Stimulated activated CD8-positive, alpha-beta memory T cell treated with anti-CD3 and anti-CD28 coated beads, Interleukin-15, amount 100 ng/mL, for 1 hour (primary cell): ENCODE data around the gene NUDT19.
"Not testable (repeated sequence)": the region's sequence is repeated elsewhere in the genome, so short reads cannot be mapped to it uniquely, and the experiment has no call there.

Experiments
- DNase-seq: peaks from one replicate; pipeline ENCODE4 v3.0.0-alpha.2; 2020; ENCODE audit warnings: low read depth

Gene NUDT19

DNA sequence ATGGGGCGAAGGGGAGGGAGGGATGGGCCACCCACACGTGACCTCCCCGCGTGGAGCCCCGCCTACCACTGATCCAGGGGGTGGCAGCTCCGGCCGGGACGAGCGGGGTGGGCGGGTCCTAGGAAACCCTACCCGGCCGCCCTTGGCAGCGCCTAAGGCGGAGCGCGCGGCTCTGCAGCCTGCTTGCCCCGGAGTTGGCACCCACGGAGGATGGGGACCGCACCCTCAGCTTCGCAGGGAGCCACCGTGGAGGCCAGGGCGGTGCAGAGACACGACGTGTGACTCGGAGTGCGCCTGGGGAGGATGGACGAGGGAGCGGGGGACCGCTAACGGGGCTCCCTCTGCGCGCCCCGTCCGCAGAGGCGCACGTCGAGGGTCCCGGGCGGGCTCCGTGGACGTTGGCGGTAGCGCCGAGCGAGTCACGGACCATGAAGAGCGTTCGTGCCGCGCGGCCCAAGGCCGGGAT is 15.9 kb upstream of the NUDT19 start, which contains the start of gene RGS9BP:
Gene RGS9BP (plus strand): TSS at position 129 of the 466 bp plus-strand sequence. CDS start 416 bp downstream, outside the sequence.
- peak; percentile 29 for DNase-seq

DNA sequence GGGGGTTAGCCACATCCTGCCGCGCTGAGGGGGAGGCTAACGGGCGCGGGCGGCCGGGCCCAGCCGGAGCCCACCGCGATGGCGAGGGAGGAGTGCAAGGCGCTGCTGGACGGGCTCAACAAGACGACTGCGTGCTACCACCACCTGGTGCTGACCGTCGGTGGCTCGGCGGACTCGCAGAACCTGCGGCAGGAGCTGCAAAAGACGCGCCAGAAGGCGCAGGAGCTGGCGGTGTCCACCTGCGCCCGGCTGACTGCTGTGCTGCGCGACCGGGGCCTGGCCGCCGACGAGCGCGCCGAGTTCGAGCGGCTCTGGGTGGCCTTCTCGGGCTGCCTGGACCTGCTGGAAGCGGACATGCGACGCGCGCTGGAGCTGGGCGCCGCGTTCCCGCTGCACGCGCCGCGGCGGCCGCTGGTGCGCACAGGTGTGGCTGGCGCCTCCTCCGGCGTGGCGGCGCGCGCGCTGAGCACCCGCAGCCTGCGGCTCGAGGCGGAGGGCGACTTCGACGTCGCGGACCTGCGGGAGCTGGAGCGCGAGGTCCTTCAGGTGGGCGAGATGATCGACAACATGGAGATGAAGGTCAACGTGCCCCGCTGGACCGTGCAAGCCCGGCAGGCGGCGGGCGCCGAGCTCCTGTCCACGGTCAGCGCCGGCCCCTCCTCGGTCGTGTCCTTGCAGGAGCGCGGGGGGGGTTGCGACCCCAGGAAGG is 15.3 kb upstream of the NUDT19 start:
- no peak for DNase-seq

DNA sequence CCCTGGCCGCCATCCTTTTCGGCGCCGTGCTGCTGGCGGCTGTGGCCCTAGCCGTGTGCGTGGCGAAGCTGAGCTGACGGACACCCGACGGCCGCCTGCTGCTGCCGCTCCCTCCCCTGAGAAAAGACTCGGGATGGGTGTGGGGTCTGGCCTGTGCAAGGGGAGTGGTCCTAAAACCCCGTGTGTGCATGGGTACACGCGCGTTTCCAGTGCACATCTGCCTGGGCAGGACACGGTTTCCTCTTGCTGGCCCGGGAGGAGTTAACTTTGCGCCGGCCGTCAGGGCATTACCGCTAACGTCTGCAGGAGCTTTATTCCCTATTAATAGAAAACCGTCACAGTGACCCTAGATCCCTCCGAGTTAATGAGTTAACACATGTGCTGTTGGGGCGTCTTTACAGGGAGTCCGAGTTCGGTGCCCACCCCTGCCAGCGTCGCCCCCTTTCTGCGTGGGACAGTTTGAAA is 14.7 kb upstream of the NUDT19 start:
- no peak for DNase-seq

DNA sequence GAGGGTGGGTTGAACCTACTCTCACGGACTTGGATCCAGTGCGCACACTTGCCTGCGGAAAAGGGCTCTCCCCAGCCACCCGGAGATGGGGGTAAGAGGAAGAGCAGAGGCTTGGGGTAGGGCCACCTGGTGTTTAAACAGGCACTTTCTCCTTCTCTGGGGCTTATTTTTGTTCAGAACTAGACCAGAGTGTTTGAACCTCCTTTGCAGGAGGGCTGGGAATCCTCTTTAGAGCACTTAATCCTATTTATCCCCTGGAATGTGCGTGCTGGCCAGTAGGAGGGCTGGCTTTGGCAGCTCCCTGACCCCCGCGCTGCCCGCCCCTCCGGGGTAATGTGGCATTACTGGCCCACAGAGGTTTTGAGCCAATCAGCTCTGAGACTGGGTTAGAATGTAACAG is 14.0 kb upstream of the NUDT19 start:
- DNase-seq, result no peak

DNA sequence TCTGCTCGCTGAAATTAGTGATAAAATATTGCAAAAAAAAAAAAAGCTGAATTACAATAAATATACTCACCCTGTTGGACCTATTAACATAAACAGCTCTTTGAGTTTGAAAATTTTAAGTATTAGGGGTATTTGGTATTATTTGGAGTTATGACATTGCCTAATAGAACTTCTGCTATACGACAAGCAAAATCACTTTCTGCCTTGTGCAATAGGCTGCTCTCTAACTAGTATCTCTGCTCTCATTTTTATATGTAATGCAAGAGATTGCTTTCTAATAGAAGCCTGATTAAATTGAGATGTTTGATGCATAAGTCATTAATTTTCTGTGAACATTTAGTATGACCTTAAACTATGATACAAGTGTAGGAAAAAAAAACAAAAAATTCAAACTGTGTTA is 10.6 kb upstream of the NUDT19 start:
- no peak for DNase-seq

DNA sequence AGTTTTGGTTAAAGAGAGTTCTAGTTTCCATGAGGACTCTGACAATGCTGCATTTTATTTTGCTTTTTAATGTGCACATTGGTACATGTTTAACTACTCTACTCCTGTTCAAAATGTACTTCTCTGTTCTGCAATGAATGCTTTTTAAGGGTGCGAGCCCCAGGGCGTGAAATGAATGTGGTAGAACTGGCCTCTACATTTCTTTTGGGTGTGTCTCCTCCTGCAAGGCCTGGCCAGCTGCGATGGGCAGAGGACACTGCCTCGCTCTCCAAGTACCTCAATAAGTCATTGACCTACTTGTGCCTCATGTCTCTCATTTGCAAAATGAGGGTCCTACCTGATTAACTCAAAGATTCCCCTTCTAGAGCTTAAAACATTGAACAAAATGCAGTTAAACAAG is 9.3 kb upstream of the NUDT19 start:
- DNase-seq, result no peak

DNA sequence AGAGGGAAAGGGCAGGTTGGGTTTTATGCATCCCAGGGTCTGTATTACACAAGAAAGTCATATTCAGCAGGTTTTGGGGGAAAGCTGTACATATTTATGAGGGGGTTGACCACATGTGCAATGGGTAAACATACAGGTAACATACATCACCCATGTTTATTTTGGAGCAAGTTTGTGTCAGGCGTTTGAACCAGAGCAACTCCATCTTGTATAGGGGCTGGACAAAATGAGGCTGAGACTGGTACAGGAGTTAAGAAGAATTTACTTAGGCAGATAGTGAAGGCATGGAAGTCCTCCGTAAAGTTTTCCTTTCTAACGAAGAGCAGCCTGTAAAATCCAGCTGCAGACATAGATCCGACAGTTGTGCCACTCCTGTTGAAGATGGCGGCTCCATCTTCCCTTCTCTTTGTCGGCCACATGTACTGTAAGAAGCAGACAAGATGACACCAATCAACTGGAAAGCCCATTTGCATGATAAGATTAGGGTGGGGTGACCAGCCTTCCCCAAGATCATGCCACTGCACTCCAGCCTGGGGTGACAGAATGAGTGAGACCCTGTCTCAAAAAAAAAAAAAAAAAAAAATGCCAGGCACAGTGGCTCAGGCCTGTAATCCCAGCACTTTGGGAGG is 4.7 kb upstream of the NUDT19 start:
- DNase-seq, result no peak

DNA sequence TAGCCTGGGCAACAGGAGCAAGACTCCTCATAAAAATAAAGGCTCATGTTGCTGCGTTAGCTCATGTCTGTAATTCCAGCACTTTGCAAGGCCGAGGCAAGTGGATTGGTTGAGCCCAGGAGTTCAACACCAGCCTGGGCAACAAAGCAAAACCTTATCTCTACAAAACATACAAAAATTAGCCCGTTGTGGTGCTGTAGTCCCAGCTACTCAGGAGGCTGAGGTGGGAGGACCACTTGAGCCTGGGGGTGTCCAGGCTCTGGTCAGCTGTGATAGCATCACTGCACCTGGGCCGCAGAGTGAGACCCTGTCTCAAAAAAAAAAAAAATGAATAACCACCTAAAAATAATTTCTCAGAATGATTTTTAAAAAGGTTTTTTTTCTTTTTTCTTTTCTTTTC is 3.9 kb upstream of the NUDT19 start:
- no peak for DNase-seq

DNA sequence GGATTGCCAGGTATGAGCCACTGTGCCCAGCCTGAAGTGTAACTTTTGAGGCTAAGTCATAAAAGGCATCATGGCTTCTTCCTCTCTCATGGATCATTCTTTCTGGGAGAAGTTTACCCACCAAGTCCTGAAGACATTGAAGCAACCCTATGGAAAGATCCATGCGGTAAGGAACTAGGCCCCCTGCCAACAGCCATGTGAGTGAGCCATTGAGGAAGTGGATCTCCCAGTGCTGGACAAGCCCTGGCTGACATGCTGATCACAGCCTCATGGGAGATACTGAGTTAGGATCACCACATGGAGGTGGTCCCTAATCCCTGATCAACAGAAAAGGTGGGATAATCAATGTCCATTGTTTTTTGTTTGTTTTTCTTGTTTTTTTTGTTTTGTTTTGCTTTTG is 3.3 kb upstream of the NUDT19 start:
- no peak for DNase-seq

DNA sequence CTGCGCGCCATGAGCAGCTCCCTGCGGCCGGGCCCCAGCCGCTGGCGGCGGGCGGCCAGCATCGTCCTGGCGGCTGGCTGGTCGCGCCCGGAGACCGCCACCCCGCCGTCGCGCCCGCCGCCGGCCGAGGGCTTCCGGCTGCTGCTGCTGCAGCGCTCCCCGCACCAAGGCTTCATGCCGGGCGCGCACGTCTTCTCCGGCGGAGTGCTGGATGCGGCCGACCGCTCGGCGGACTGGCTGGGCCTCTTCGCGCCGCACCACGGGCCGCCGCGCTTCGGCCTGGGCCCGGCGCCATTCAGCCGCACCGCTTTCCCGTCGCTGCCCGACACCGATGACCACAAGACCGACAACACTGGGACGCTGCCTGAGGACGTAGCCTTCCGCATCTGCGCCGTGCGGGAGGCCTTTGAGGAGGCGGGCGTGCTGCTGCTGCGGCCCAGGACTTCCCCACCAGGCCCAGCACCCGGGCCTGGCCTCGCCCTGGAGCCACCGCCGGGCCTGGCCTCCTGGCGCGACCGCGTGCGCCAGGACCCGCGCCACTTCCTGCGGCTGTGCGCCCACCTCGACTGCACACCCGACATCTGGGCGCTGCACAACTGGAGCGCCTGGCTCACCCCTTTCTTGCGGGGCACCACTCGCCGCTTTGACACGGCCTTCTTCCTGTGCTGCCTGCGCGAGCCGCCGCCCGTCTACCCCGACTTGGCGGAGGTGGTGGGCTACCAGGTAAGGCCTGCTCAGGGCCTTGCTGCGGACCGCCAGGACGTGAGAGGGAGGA is 518 bp downstream of the NUDT19 start:
- no peak for DNase-seq

DNA sequence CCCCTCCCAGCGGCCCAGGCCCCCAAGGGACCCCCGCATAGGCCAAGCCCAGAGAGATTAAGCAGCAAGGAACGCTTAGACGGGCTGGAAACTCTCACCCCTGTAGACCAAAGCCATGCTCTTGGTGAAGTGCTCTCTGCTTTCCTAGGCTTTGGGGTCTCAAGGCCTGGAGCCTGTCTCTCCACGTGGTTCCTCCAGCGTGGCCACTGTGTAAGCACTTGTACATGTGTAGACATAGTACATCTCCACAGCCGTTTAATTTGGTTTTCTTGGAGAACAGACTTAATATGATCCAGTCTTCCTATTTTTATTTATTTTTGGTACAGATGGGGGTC is 1.1 kb downstream of the NUDT19 start:
- DNase-seq, result no peak

DNA sequence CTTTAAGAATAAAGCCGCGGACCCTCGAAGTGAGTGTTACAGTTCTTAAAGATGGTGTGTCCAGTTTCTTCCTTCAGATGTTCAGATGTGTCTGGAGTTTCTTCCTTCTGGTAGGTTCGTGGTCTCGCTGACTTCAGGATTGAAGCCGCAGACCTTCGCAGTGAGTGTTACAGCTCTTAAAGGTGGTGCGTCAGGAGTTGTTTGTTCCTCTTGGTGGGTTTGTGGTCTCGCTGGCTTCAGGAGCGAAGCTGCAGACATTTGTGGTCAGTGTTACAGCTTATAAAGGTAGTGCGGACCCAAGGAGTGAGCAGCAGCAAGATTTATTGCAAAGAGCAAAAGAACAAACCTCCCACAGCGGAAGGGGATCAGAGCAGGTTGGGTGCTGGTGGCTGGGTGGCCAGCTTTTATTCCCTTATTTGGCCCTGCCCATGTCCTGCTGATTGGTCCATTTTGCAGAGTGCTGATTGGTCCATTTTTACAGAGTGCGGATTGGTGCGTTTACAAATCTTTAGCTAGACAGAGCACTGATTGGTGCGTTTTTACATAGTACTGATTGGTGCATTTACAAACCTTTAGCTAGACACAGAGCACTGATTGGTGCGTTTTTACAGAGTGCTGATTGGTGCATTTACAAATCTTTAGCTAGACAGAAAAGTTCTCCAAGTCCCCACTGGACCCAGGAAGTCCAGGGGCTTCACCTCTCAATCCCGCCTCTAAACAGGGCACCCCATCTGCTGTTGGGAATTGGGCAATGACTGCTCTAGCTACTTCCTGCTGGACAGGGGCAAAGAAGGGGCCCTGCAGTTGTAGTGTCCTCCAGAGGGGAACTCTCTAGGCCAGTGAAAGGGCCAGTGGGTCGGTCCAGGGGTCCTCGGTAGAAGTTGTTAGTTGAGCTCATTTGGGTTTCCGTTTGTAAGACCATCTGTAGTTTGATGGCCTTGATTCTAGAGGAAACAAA is 1.8 kb downstream of the NUDT19 start:
- DNase-seq, result not testable (repeated sequence)

DNA sequence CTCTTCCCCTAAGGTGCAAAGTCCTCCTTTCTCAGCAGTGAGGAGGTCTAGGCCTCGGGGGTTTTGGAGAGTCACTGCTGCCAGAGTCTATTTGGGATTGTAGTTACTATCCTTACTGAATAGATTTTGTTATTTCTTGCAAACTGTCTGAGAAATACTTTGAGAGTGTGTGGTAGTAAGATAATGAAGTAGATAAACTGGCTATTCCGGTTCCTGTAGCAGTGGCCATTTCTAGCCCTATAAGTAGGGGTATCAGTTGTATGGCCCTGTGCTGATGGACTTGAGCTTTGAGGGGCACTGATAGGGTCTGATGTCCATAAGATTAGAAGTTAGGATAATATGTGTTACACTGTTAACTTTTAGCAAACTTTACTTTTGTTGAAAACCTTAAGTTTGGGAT is 2.7 kb downstream of the NUDT19 start:
- DNase-seq, result not testable (repeated sequence)

DNA sequence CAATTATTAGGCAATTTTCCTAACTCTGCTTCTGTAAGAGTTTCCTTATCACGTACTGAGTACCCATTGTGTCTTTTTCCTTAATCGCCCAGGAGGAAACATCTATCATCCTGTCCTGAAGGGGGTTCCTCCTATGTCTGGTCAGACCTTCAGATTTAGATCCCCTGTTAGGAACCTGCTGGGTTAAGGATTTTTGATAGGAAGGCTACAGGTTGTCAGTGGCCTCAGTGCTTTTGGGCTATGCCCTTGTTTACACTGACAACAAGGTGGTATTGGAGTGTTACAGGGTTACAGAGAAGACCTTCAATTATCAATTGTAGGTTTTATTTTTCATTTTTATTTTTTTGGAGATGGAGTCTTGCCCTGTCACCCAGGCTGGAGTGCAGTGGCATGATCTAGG is 3.2 kb downstream of the NUDT19 start:
- not testable (repeated sequence) for DNase-seq

DNA sequence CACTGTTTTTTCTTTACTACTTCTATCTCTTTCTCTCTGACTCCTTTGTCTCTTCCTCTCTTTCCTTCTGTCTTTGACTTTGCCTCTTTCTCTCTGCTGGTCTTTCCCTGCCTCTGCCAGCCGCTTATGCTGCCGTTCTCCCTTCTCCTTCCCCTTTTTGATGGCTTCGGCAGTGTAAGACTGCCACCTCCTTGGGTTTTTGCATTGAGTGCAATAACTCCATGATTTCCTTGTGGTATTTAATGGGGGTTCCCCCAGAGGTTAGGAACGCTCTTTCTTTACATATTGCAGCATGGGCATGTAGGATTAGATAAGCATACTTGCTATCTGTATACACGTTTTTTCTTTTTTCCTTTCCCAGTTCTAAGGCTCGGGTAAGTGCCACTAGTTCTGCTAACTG is 3.9 kb downstream of the NUDT19 start:
- DNase-seq, result not testable (repeated sequence)

DNA sequence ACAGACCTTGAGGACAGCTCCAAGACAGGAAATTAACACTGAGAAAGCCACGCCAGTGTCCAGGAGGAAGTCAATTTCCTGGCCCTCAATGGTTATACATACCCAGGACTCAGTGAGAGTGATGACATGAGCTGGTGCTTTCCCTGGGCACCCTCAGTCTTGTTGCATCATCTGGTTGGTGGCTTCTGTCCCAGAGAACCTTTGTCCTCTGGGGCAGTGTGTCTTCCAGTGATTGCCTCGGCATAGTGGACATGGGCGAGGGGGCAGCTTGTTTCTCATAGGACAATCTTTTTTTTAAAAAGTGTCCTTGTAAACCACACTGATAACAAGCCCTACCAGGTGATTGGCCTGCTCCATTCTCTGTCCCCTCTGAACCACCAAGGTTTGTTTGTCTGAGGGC is 5.2 kb downstream of the NUDT19 start:
- DNase-seq, result not testable (repeated sequence)

DNA sequence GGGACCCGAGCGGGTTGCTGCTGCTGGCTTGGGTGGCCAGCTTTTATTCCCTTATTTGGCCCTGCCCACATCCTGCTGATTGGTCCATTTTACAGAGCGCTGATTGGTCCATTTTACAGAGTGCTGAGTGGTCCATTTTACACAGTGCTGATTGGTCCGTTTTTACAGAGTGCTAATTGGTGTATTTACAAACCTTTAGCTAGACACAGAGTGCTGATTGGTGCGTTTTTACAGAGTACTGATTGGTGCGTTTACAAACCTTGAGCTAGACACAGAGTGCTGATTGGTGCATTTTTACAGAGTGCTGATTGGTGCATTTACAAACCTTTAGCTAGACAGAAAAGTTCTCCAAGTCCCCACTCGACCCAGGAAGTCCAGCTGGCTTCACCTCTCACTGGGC is 8.5 kb downstream of the NUDT19 start:
- not testable (repeated sequence) for DNase-seq

DNA sequence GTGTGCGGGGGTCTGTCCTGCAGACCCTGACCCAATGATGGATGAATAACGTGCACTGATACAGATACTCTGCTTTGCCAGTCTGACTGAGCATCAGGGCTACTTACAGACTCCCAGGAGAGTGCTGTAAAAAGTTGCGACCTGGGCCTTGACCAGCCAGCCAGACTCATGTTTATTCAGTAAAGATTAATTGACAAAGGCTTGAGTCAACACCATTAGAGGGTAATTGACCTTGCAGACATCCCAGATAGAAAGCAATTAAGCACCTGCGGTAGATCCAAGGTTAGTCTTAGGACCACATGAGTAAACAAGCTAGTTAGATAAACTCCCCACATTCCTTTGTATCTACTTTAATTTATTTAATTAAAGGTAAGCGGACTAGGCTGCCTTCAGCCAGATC is 10.4 kb downstream of the NUDT19 start:
- DNase-seq, result no peak

DNA sequence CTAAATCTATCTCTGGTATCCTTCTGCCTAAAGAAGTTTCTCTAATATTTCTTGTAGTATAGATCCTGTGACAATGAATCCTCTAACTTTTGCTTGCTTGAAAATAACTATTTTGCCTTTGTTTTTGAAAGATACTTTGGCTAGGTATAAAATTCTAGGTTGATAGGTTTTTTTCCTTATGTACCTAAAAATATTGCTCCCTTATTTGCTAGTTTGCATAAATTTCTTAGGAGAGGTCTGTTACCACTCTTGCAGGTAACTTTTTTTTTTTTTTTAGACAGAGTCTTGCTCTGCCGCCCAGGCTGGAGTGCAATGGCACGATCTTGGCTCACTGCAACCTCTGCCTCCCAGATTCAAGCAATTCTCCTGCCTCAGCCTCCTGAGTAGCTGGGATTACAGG is 12.4 kb downstream of the NUDT19 start:
- not testable (repeated sequence) for DNase-seq

DNA sequence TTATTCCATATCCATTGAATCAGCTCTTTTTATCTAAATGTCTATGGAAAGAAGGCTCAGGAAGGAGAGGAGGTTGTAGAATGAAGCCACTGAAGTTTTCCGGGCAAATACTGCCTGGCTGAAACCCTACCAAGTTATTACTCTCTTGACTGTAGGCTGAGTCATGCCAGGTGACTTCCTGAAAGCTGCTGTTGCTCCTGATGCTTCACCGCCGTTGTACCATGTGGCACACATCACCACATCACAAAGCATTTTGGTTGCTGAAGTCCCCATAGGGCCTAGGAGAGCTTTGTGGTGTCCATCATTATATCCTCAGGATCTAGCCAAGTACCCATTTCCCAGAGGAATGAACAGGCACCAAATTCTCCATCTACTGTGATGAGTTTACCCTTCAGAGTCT is 16.8 kb downstream of the NUDT19 start:
- no peak for DNase-seq

DNA sequence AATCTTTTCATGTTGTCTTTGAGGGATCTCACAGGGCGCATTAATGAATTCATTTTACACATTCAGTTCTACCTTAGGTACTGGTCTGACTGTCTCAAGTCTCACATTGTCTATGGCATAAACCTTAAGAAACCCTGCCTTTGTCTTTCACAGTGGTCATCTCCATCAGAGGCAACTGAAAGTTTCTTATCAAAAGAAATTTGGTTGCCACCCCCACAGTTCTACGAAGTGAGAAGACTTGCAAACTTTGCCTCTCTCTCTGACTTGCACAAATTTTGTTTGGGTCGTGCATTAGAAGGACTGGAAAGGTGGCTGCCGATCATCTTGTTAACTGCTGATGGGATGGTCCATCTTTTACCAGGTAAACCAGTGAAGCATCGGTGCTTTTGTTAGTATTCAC is 17.4 kb downstream of the NUDT19 start:
- DNase-seq, result no peak

DNA sequence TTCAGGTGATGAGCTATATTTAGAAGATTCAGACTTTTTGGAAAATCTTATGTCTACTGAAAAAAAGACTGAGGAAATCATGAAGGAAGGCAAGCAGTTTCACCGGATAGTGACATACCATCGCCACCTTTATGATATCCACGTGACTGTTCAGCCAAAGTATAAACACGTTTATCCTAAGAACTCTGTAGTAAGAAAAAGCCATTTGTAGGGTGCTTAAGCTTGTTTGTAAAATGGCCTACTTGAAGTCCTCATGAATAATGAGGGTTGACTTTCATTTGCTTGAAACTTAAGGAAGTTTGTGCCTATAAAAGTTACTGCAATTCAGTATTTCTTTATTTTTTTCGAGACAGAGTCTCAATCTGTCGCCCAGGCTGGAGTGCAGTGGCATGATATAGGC is 20.1 kb downstream of the NUDT19 start:
- DNase-seq, result no peak
